ENCODE results near the gene SEMA4D.

DNA sequence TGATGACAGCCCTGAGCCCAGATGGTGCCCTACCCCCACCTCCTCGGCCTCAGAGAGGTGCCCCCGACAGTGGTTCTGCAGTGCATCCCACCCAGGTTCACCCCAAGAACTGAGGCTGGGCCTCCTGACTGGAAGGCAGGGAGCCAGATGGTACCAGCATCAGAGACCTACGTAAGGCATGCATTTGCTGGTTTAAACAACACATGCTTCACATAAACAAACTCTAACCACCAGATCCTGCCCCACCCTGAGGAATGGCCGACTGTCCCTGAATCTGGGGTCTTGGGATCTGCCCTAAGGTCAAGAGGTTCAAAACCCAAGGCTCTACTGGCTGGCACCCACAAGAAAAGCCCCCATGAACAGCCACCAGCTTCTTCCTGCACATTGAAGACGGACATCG is 106.3 kb downstream of the SEMA4D start:
- TF ChIP-seq, protein P1, sequence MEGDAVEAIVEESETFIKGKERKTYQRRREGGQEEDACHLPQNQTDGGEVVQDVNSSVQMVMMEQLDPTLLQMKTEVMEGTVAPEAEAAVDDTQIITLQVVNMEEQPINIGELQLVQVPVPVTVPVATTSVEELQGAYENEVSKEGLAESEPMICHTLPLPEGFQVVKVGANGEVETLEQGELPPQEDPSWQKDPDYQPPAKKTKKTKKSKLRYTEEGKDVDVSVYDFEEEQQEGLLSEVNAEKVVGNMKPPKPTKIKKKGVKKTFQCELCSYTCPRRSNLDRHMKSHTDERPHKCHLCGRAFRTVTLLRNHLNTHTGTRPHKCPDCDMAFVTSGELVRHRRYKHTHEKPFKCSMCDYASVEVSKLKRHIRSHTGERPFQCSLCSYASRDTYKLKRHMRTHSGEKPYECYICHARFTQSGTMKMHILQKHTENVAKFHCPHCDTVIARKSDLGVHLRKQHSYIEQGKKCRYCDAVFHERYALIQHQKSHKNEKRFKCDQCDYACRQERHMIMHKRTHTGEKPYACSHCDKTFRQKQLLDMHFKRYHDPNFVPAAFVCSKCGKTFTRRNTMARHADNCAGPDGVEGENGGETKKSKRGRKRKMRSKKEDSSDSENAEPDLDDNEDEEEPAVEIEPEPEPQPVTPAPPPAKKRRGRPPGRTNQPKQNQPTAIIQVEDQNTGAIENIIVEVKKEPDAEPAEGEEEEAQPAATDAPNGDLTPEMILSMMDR (conservative IDR thresholded peaks at IDR 0.05), result no peak
- no peak for TF ChIP-seq EZH2 (IDR thresholded peaks at IDR 0.05; ENCODE audit: low read depth)

Measured in PC-9 (cell line).